ENCODE measurements around the gene BABAM2. TPM values are rescaled to one million over a fixed set of nuclear protein-coding genes. Genes with fewer than 3 reads are reported as not detected.

BABAM2 gene
- total RNA-seq, 1 donor from 2014 or later = 34.6 TPM

- Histone ChIP-seq H3K36me3 (no peaks in the 10 kb centered on the region), H3K4me1 (no peaks in the 10 kb centered on the region), H3K4me2 (no peak overlapping the region), H3K4me3 (no peak overlapping the region), H4K20me1 (ENCODE audit: low read depth) (no peaks in the 10 kb centered on the region), H3F3A (ENCODE audit: low read depth) (no peaks in the 10 kb centered on the region), H3K9me3 (ENCODE audit: low read depth) (no peaks in the 10 kb centered on the region), H3K9ac (no peak overlapping the region), H3K27me3 (no peaks in the 10 kb centered on the region), H2AFZ (replicated peaks) (no peak overlapping the region), H3K27ac (no peak overlapping the region), H3K79me2 (ENCODE audit: low read depth) (no peaks in the 10 kb centered on the region)
- peaks cover 4% of the 10 kb centered on the region for H3K9me3 Mint-ChIP-seq
- H3K27ac Mint-ChIP-seq = peak overlapping the region; percentile 43
- DNase-seq (ENCODE audit: low spot score) = no peak
- peaks cover 5% of the 10 kb centered on the region for H3K4me1 Mint-ChIP-seq
- peaks cover 4% of the 10 kb centered on the region for H3K27me3 Mint-ChIP-seq (ENCODE audit: insufficient read depth, low read depth)
- TF ChIP-seq EZH2 (IDR thresholded peaks at IDR 0.05) (no peak), EZH2phosphoT487 (IDR thresholded peaks at IDR 0.05) (no peak)
- TF ChIP-seq, protein P1, sequence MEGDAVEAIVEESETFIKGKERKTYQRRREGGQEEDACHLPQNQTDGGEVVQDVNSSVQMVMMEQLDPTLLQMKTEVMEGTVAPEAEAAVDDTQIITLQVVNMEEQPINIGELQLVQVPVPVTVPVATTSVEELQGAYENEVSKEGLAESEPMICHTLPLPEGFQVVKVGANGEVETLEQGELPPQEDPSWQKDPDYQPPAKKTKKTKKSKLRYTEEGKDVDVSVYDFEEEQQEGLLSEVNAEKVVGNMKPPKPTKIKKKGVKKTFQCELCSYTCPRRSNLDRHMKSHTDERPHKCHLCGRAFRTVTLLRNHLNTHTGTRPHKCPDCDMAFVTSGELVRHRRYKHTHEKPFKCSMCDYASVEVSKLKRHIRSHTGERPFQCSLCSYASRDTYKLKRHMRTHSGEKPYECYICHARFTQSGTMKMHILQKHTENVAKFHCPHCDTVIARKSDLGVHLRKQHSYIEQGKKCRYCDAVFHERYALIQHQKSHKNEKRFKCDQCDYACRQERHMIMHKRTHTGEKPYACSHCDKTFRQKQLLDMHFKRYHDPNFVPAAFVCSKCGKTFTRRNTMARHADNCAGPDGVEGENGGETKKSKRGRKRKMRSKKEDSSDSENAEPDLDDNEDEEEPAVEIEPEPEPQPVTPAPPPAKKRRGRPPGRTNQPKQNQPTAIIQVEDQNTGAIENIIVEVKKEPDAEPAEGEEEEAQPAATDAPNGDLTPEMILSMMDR (IDR thresholded peaks at IDR 0.05) = no peak
- H3K36me3 Mint-ChIP-seq = peaks cover 10% of the 10 kb centered on the region
- no peak overlapping the region for H3K4me3 Mint-ChIP-seq
Observed at GRCh38 chr2:28129955-28130695, 239.6 kb downstream of the BABAM2 start.

DNA sequence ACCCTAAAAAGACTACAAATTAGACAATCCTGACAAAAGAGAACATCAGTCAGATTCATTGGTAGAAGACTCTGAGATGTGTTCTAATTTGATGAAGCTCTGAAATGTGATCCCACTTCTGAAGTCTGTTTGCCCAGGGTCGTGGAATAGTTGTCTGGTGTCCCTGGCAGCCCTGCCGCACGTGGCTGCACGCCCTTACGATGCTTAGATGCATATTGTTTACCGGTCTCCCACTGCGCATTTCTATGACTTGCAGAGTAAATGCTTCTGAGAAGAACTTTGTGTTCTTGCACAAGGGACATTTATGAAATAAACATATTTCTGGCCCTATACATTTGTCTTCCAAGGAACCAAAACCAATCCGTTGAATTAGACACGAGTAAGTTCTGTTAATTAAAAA lies 243.2 kb downstream of the BABAM2 start:
- Mint-ChIP-seq H3K27ac (peak overlapping the region; percentile 51), H3K36me3 (peaks cover 4% of the 10 kb centered on the region), H3K4me1 (peaks cover 21% of the 10 kb centered on the region), H3K4me3 (no peak overlapping the region), H3K9me3 (no peaks in the 10 kb centered on the region), H3K27me3 (ENCODE audit: insufficient read depth, low read depth) (peaks cover under 1% of the 10 kb centered on the region)
- no peaks in the 10 kb centered on the region for H3K36me3 ChIP-seq
- no peak for DNase-seq (ENCODE audit: low spot score)
- H3K27ac ChIP-seq = no peak overlapping the region
- H3K4me3 ChIP-seq = no peak overlapping the region
- H3K9me3 ChIP-seq (ENCODE audit: low read depth) = no peaks in the 10 kb centered on the region
- H3K27me3 ChIP-seq = no peaks in the 10 kb centered on the region
- TF ChIP-seq, protein P1 (IDR thresholded peaks at IDR 0.05) = no peak
- TF ChIP-seq EZH2phosphoT487 (IDR thresholded peaks at IDR 0.05) (no peak), EZH2 (IDR thresholded peaks at IDR 0.05) (no peak)
- no peak overlapping the region for H3K9ac ChIP-seq
- no peak overlapping the region for H3K4me2 ChIP-seq
- H3F3A ChIP-seq (ENCODE audit: low read depth) = no peaks in the 10 kb centered on the region
- no peak overlapping the region for H2AFZ ChIP-seq (replicated peaks)
- no peaks in the 10 kb centered on the region for H4K20me1 ChIP-seq (ENCODE audit: low read depth)
- no peaks in the 10 kb centered on the region for H3K4me1 ChIP-seq
- H3K79me2 ChIP-seq (ENCODE audit: low read depth) = no peaks in the 10 kb centered on the region

GRCh38 chr2:28134262-28134812 lies 243.8 kb downstream of the BABAM2 start:
- Mint-ChIP-seq H3K4me1 (peaks cover 21% of the 10 kb centered on the region), H3K4me3 (no peak overlapping the region), H3K27ac (no peak overlapping the region), H3K36me3 (peaks cover 4% of the 10 kb centered on the region), H3K27me3 (ENCODE audit: insufficient read depth, low read depth) (peaks cover 3% of the 10 kb centered on the region), H3K9me3 (no peaks in the 10 kb centered on the region)
- DNase-seq (ENCODE audit: low spot score) = no peak
- Histone ChIP-seq H3K9me3 (ENCODE audit: low read depth) (no peaks in the 10 kb centered on the region), H3K9ac (no peak overlapping the region), H3K27me3 (no peaks in the 10 kb centered on the region), H3K36me3 (no peaks in the 10 kb centered on the region), H3K27ac (no peak overlapping the region), H3K4me3 (no peak overlapping the region), H3F3A (ENCODE audit: low read depth) (no peaks in the 10 kb centered on the region), H3K79me2 (ENCODE audit: low read depth) (no peaks in the 10 kb centered on the region), H4K20me1 (ENCODE audit: low read depth) (no peaks in the 10 kb centered on the region), H3K4me1 (no peaks in the 10 kb centered on the region), H2AFZ (replicated peaks) (no peak overlapping the region), H3K4me2 (no peak overlapping the region)
- TF ChIP-seq, protein P1 (IDR thresholded peaks at IDR 0.05) = no peak
- TF ChIP-seq EZH2phosphoT487 (IDR thresholded peaks at IDR 0.05) (no peak), EZH2 (IDR thresholded peaks at IDR 0.05) (no peak)

Measured in neural progenitor cell (in vitro differentiated cells).